ENCODE measurements around the gene SLC1A7.

The SLC1A7 gene

GRCh38 chr1:53145942-53146708 lies 3.7 kb upstream of the SLC1A7 start:
- TF ChIP-seq GATA2 (IDR thresholded peaks at IDR 0.05; ENCODE audit: low read depth, low read length): no peak
- no peak for TF ChIP-seq GATA3 (IDR thresholded peaks at IDR 0.05; ENCODE audit: low read depth, low read length)

- TF ChIP-seq GATA2 (IDR thresholded peaks at IDR 0.05; ENCODE audit: low read depth, low read length) (no peak), GATA3 (IDR thresholded peaks at IDR 0.05; ENCODE audit: low read depth, low read length) (no peak)
Measured at GRCh38 chr1:53145619-53145941, 3.1 kb upstream of the SLC1A7 start.

- TF ChIP-seq GATA3 (IDR thresholded peaks at IDR 0.05; ENCODE audit: low read depth, low read length): no peak
- no peak for TF ChIP-seq GATA2 (IDR thresholded peaks at IDR 0.05; ENCODE audit: low read depth, low read length)
Measured at GRCh38 chr1:53145051-53145600, 2.7 kb upstream of the SLC1A7 start.

- TF ChIP-seq GATA3 (IDR thresholded peaks at IDR 0.05; ENCODE audit: low read depth, low read length) (no peak), GATA2 (IDR thresholded peaks at IDR 0.05; ENCODE audit: low read depth, low read length) (no peak)
Measured at GRCh38 chr1:53144201-53144600, 1.8 kb upstream of the SLC1A7 start.

GRCh38 chr1:53143527-53143926 lies 1.1 kb upstream of the SLC1A7 start:
- no peak for TF ChIP-seq GATA3 (IDR thresholded peaks at IDR 0.05; ENCODE audit: low read depth, low read length)
- TF ChIP-seq GATA2 (IDR thresholded peaks at IDR 0.05; ENCODE audit: low read depth, low read length): no peak; the same call in 1 of the 2 replicates

GRCh38 chr1:53141487-53142055 lies 867 bp downstream of the SLC1A7 start:
- TF ChIP-seq GATA3 (IDR thresholded peaks at IDR 0.05; ENCODE audit: low read depth, low read length) (no peak), GATA2 (IDR thresholded peaks at IDR 0.05; ENCODE audit: low read depth, low read length) (no peak)

GRCh38 chr1:53140451-53140850 lies 2.0 kb downstream of the SLC1A7 start:
- TF ChIP-seq GATA3 (IDR thresholded peaks at IDR 0.05; ENCODE audit: low read depth, low read length): no peak
- TF ChIP-seq GATA2 (IDR thresholded peaks at IDR 0.05; ENCODE audit: low read depth, low read length): no peak

- no peak for TF ChIP-seq GATA2 (IDR thresholded peaks at IDR 0.05; ENCODE audit: low read depth, low read length)
- no peak for TF ChIP-seq GATA3 (IDR thresholded peaks at IDR 0.05; ENCODE audit: low read depth, low read length)
Measured at GRCh38 chr1:53139951-53140361, 2.5 kb downstream of the SLC1A7 start.

GRCh38 chr1:53138991-53139884 lies 3.2 kb downstream of the SLC1A7 start:
- no peak for TF ChIP-seq GATA2 (IDR thresholded peaks at IDR 0.05; ENCODE audit: low read depth, low read length)
- TF ChIP-seq GATA3 (IDR thresholded peaks at IDR 0.05; ENCODE audit: low read depth, low read length): no peak

GRCh38 chr1:53137729-53138128 lies 4.7 kb downstream of the SLC1A7 start:
- TF ChIP-seq GATA3 (IDR thresholded peaks at IDR 0.05; ENCODE audit: low read depth, low read length): no peak
- TF ChIP-seq GATA2 (IDR thresholded peaks at IDR 0.05; ENCODE audit: low read depth, low read length): no peak

- TF ChIP-seq GATA3 (IDR thresholded peaks at IDR 0.05; ENCODE audit: low read depth, low read length): no peak
- no peak for TF ChIP-seq GATA2 (IDR thresholded peaks at IDR 0.05; ENCODE audit: low read depth, low read length)
Measured at GRCh38 chr1:53135735-53136114, 6.7 kb downstream of the SLC1A7 start.

GRCh38 chr1:53134961-53135734 lies 7.3 kb downstream of the SLC1A7 start:
- no peak for TF ChIP-seq GATA3 (IDR thresholded peaks at IDR 0.05; ENCODE audit: low read depth, low read length)
- no peak for TF ChIP-seq GATA2 (IDR thresholded peaks at IDR 0.05; ENCODE audit: low read depth, low read length)

GRCh38 chr1:53134042-53134485 lies 8.4 kb downstream of the SLC1A7 start:
- TF ChIP-seq GATA2 (IDR thresholded peaks at IDR 0.05; ENCODE audit: low read depth, low read length): no peak
- no peak for TF ChIP-seq GATA3 (IDR thresholded peaks at IDR 0.05; ENCODE audit: low read depth, low read length)

Data from SH-SY5Y (cell line).